Nephron (organoid): Measurements from ENCODE around the gene SLC26A5.

ENCODE experiments used
- H3K27ac Mint-ChIP-seq, 3 experiments: 2 replicates each; pipeline ENCODE4 v1.8.0; 2020; ENCODE audit warnings: mixed read lengths in 3 of 3, mild to moderate bottlenecking in 2 of 3, moderate library complexity in 1 of 3
- H3K27me3 Mint-ChIP-seq: 2 replicates; pipeline ENCODE4 v1.8.0; 2021; ENCODE audit warnings: low read depth, mild to moderate bottlenecking, moderate library complexity, mixed read lengths
- H3K36me3 Mint-ChIP-seq: 2 replicates; pipeline ENCODE4 v1.8.0; 2020; ENCODE audit warnings: low read depth, mixed read lengths
- H3K4me1 Mint-ChIP-seq: 2 replicates; pipeline ENCODE4 v1.8.0; 2020; ENCODE audit warnings: mixed read lengths
- H3K4me3 Mint-ChIP-seq, 3 experiments: 2 replicates each; pipeline ENCODE4 v1.8.0; 2020; ENCODE audit warnings: mild to moderate bottlenecking in 3 of 3, mixed read lengths in 3 of 3, moderate library complexity in 2 of 3
- H3K9me3 Mint-ChIP-seq: 2 replicates; pipeline ENCODE4 v1.8.0; 2020; ENCODE audit warnings: mixed read lengths
- TF ChIP-seq, protein P1 (sequence below), 3 experiments: fragments of 200-600 bp; sonication (generic); IDR thresholded peaks; one replicate each; pipeline ENCODE4 v1.5.0; 2021; ENCODE audit warnings: antibody characterized with exemption in 3 of 3; ENCODE audit not compliant: unreplicated experiment in 3 of 3

SLC26A5 gene

DNA sequence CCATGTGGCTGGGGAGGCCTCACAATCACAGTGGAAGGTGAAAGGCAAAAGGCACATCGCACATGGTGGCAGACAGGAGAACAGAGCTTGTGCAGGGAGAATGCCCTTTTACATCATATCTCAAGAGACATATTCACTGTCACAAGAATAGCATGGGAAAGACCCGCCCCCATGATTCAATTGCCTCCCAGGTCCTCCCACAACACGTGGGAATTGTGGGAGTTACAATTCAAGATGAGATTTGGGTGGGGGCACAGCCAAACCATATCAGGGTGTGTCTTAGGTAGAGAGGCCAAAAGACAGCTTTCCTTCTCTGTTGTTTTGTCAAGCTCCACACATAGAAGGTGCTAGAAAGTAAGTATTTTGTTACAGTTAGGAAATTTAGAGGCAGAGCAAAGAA is 20.8 kb upstream of the SLC26A5 start:
- TF ChIP-seq, protein P1, sequence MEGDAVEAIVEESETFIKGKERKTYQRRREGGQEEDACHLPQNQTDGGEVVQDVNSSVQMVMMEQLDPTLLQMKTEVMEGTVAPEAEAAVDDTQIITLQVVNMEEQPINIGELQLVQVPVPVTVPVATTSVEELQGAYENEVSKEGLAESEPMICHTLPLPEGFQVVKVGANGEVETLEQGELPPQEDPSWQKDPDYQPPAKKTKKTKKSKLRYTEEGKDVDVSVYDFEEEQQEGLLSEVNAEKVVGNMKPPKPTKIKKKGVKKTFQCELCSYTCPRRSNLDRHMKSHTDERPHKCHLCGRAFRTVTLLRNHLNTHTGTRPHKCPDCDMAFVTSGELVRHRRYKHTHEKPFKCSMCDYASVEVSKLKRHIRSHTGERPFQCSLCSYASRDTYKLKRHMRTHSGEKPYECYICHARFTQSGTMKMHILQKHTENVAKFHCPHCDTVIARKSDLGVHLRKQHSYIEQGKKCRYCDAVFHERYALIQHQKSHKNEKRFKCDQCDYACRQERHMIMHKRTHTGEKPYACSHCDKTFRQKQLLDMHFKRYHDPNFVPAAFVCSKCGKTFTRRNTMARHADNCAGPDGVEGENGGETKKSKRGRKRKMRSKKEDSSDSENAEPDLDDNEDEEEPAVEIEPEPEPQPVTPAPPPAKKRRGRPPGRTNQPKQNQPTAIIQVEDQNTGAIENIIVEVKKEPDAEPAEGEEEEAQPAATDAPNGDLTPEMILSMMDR (IDR thresholded peaks at IDR 0.05; ENCODE audit: unreplicated experiment in 3 of 3), result no peak
- Mint-ChIP-seq H3K4me3 (no peak overlapping the region), H3K27me3 (no peaks in the 10 kb centered on the region), H3K27ac (no peak overlapping the region), H3K9me3 (no peaks in the 10 kb centered on the region), H3K36me3 (no peaks in the 10 kb centered on the region), H3K4me1 (no peaks in the 10 kb centered on the region)

DNA sequence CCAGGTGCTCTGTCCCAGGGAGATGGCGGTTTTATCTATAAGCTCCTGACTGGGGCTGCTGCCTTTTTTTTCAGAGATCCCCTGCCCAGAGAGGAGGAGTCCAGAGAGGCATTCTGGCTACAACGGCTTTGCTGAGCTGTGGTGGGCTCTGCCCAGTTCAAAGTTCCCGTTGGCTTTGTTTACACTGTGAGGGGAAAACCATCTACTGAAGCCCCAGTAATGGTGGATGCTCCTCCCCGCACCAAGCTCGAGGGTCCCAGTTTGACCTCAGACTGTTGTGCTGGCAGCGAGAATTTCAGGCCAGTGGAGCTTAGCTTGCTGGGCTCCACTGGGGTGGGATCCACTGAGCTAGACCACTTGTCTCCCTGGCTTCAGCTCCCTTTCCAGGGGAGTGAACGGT is 16.4 kb upstream of the SLC26A5 start:
- Mint-ChIP-seq H3K27ac (no peak overlapping the region), H3K27me3 (peaks cover 11% of the 10 kb centered on the region), H3K9me3 (no peaks in the 10 kb centered on the region), H3K4me3 (no peak overlapping the region), H3K4me1 (no peaks in the 10 kb centered on the region), H3K36me3 (no peaks in the 10 kb centered on the region)
- TF ChIP-seq, protein P1 (IDR thresholded peaks at IDR 0.05; ENCODE audit: unreplicated experiment in 3 of 3), result no peak

DNA sequence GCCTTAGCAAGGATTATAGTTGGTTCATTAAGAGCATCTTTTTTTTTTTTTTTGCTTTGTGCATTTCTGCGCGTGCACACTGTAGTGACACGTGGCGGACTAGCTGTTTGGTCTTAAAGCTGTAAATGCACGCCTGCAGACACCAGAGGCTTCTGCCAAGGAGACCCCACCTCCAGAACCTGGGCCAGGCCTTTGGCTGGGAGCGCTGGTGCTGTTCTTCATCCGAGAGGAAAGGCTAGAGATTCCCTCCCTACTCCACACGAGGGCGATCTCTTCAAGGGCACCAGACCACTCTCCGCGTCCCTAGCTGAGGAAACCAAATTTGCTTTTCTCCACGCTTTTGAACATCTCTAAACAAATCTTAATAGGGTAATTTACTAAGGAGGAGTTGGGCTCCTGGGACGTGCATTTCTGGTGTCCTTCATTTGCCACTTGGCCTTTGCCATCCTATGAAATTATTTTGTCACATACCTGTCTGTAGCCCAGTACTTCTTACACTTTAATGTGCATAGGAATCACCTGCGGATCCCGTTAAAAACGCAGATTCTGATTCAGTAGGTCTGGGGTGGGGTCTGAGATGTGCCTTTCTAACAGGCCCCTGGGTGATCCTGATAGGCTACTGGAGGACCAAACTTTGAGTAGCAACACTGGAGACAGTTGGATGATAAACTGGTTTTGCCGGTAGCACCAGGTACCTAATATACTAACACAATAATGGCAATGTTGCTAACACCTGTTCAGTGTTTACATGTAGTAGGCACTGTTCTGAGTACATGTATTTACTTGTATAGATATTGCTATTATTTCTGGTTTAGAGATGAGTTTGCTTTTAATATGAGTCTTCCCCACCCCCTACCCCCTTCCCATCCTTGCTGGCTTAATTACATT is 1.3 kb upstream of the SLC26A5 start:
- peaks cover 87% of the 10 kb centered on the region for H3K27me3 Mint-ChIP-seq
- TF ChIP-seq, protein P1 (IDR thresholded peaks at IDR 0.05; ENCODE audit: unreplicated experiment in 3 of 3), result peak; percentile 57 to 62 (median 61)
- peaks cover 9% of the 10 kb centered on the region for H3K9me3 Mint-ChIP-seq
- no peaks in the 10 kb centered on the region for H3K36me3 Mint-ChIP-seq
- H3K4me1 Mint-ChIP-seq, result peaks cover 5% of the 10 kb centered on the region
- H3K27ac Mint-ChIP-seq, result no peak overlapping the region
- peak overlapping the region in 1 of 3 experiments; percentile 27 for H3K4me3 Mint-ChIP-seq

DNA sequence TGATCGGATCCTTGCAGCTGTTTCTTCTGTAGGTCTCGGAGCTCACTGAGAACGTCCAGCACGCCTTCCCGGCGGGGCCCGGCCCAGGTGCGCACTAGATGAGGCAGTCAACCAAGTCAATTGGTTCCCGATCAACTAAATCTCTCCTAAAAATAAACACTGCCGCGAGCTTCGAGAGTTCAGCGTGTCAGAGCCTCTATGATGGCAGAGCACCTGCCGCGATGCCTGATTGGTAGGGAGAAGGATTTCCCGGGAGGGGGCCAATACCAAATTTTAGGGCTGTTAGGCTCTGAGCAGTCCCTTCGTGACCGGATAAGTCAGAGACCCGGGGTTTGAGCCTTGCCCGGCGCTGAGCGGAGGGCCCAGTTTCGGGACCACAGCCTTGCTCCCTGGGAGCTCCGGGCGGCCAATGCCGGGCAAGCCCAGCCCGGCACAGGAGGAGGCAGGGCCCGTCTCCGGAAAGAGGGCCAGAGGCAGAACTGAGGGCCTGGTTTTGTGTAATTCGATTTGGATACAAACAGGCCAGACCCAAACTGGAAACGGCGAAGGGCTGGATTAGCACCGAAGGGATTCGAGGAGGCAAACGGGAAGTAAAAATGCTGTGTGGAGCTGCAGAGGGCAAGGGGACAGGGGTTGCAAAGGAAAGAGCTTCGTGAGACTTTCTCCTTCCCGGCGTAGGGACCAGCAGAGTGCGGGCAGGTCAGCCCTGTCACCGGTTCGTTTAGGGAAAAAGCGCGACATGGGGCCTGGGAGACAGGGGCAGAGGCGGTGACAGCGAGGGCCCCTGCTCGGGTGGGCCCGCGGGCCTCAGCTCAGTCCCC is 569 bp downstream of the SLC26A5 start:
- Mint-ChIP-seq H3K36me3 (no peaks in the 10 kb centered on the region), H3K27ac (no peak overlapping the region), H3K9me3 (no peaks in the 10 kb centered on the region), H3K27me3 (peaks cover 92% of the 10 kb centered on the region), H3K4me3 (peak overlapping the region; percentile 76 to 83 (median 77)), H3K4me1 (peaks cover 5% of the 10 kb centered on the region)
- TF ChIP-seq, protein P1 (IDR thresholded peaks at IDR 0.05; ENCODE audit: unreplicated experiment in 3 of 3), result no peak

DNA sequence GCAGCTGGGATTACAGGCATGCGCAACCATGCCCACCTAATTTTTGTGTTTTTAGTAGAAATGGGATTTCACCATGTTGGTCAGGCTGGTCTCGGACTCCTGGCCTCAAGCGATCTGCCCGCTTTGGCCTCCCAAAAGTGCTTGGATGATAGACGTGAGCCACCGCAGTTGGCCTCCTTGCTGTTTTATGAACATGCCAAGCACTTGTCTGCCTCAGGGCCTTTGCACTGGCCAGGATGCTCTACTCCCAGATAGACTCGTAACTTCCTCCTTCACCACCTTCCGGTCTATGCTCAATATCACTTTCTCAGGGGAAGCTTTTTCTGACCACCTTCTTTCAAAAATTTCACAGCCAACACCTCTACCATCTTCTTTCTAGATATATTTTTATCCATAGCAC is 6.3 kb downstream of the SLC26A5 start:
- H3K27ac Mint-ChIP-seq, result no peak overlapping the region
- H3K9me3 Mint-ChIP-seq, result no peaks in the 10 kb centered on the region
- no peak overlapping the region for H3K4me3 Mint-ChIP-seq
- H3K27me3 Mint-ChIP-seq, result peaks cover 59% of the 10 kb centered on the region
- TF ChIP-seq, protein P1 (IDR thresholded peaks at IDR 0.05; ENCODE audit: unreplicated experiment in 3 of 3), result no peak
- no peaks in the 10 kb centered on the region for H3K36me3 Mint-ChIP-seq
- no peaks in the 10 kb centered on the region for H3K4me1 Mint-ChIP-seq
